Medulla oblongata (tissue), 1 donor: ENCODE data around the gene HSD17B2.
"Not testable (repeated sequence)": the region's sequence is repeated elsewhere in the genome, so short reads cannot be mapped to it uniquely, and the experiment has no call there.

ENCODE experiments used
- DNase-seq: peaks from one replicate; pipeline ENCODE4 v3.0.0-alpha.2; 2015; ENCODE audit errors: extremely low spot score

Gene HSD17B2

GRCh38 chr16:82079892-82080291 is 44.8 kb downstream of the HSD17B2 start:
- no peak for DNase-seq

DNA sequence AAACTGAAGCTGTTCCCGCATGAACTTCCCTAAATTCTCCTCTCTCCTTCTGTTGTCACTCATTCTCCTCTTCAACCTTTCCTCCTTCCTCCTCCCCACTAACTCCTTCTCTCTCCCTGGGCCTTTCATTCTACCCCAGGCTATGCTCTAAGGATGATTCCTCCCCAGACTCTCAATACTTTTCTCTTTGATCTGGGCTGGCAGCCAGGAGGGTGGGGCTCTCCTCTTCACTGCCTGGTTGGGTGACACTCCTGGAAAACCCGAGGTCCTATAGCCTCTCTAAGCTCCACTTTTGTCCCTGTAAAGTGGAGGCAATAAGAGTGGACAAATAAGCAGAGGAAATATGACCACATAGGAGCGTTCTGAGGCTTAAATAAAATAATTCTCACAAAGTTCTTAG is 46.2 kb downstream of the HSD17B2 start:
- DNase-seq = no peak

GRCh38 chr16:82082097-82082496 is 47.0 kb downstream of the HSD17B2 start:
- no peak for DNase-seq

- DNase-seq = no peak
These were observed 47.6 kb downstream of the HSD17B2 start for GRCh38 chr16:82082543-82083244.

- no peak for DNase-seq
These were observed 48.8 kb downstream of the HSD17B2 start for GRCh38 chr16:82083710-82084353.

- DNase-seq = no peak
These were observed 50.1 kb downstream of the HSD17B2 start for GRCh38 chr16:82085011-82085779.

- no peak for DNase-seq
These were observed 53.4 kb downstream of the HSD17B2 start for GRCh38 chr16:82088483-82088882.

GRCh38 chr16:82091241-82091640 is 56.2 kb downstream of the HSD17B2 start:
- no peak for DNase-seq

- DNase-seq = no peak
These were observed 57.7 kb downstream of the HSD17B2 start for GRCh38 chr16:82092711-82093110.

DNA sequence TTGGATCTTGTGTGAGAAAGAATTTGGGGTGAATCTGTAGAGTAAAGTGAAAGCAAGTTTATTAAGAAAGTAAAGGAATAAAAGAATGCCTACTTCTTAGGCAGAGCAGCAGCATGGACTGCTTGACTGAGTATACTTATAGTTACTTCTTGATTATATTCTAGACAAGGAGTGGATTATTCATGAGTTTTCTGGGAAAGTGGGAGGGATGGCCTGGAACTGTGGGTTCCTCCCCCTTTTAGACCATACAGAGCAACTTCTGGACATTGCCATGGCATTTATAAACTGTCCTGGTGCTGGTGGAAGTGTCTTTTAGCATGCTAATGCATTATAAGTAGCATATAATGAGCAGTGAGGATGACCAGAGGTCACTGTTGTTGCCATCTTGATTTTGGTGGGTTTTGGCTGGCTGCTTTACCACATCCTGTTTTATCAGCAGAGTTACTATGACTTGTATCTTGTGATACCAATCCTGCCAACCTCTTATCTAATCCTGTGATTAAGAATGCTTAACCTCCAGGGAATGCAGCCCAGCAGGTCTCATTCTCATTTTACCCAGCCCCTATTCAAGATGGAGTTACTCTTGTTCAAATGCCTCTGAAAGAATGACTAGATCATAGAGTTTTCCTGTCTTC is 58.7 kb downstream of the HSD17B2 start:
- DNase-seq = no peak

DNA sequence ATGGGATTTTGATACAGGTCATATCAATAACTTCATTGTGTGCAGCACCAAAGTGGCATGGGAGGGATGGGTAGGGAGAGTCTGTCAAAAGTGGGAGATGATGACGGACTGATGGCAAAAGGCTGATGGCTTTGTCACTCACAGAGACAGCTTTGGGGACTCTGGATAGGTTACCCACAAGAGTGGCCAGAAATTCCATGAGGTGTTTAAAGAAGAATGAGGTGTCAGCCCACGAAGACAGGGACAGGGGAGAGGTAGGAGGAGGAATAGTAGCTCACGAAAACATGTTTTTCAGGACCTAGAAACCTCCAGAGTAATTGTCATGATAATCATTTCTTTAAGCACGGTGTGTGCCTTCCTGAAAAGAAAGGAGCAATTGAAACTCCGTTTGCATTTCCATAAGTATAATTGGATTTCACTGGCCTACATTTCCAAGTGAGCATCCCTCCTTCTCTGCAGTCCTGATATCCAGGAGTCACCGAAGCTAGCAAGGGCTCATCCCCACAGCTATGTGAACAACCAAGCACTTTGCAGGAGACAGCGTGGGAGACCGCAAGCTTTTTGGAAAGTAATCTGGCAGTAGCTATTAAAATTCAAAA is 60.0 kb downstream of the HSD17B2 start:
- DNase-seq = no peak

GRCh38 chr16:82096641-82097040 is 61.6 kb downstream of the HSD17B2 start:
- DNase-seq = no peak

- DNase-seq = no peak
These were observed 70.1 kb downstream of the HSD17B2 start for GRCh38 chr16:82105107-82105506.

- no peak for DNase-seq
These were observed 73.0 kb downstream of the HSD17B2 start for GRCh38 chr16:82108100-82108499.

DNA sequence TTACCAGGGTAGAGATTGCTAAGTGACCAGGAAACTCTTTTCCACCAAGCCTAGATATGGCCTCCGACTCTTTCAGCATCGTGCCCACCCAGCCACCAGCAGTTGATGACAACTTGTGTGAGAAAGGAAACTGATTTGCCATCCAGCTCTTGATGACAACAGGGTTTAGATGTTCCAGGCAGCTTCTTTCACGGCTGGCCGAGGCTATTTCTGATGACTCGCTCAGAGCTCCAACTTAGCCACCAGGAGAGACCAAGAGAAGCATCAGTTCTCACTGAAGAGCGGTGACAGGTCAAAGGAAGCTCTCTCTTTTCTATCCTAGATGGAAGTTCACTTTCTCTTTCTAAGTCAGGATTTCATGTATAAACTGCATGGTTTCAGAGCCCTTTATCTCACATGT is 73.7 kb downstream of the HSD17B2 start:
- DNase-seq = no peak

- DNase-seq = not testable (repeated sequence)
These were observed 74.2 kb downstream of the HSD17B2 start for GRCh38 chr16:82109266-82109665.

DNA sequence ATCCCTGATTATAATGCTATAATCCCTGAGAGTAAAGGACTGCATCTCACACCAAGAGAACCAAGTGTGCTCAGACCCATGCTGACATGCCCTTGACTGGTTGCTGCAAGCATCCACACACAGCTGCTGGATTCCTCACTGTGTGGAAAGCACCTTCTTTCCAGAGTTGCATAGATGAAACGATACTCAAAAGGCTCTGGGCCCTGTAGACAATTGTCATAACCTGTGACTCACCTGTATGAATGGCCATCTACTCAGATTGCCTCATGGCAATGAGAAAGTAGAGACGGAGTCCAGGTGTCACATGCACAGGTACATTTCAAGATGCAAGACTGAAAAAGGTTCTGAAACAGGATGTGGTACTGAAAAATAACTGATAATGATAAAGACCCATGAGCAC is 76.9 kb downstream of the HSD17B2 start:
- no peak for DNase-seq

GRCh38 chr16:82113741-82114140 is 78.7 kb downstream of the HSD17B2 start:
- no peak for DNase-seq

- DNase-seq = no peak
These were observed 81.5 kb downstream of the HSD17B2 start for GRCh38 chr16:82116535-82116934.

GRCh38 chr16:82118749-82119148 is 83.7 kb downstream of the HSD17B2 start:
- no peak for DNase-seq

DNA sequence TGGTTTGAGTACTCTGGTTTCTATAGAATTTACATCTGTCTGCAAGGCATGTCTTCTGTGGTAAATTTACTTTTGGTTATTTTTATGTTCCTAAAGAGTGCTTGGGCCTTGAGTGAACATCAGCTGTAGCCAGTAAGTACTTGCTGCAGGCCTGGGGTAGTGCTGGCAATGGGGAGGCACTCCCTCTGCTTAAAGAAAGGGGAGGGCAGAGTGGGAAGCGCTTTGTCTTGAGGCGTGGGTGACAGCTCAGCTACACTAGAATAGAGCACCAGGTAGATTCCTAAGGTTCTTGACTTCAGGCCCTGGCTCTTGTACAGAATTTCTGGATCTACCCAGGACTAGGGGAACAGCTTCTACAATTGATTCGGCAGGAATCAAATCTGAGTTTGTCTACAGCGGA is 84.4 kb downstream of the HSD17B2 start:
- DNase-seq = no peak

DNA sequence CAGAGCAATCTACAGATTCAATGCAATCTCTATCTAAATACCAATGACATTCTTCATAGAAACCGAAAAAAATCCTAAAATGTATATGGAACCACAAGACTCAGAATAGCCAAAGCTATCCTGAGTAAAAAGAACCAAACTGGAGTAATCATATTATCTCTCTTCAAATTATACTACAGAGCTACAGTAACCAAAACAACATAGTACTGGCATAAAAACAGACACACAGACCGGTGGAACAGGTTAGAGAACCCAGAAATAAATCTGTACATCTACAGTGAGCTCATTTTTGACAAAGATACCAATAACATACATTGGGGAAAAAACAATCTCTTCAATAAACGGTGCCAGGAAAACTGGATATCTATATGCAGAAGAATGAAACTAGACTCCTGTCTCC is 89.6 kb downstream of the HSD17B2 start:
- DNase-seq = no peak
